ENCODE data around the gene CCDC187. TPM values are rescaled to one million over a fixed set of nuclear protein-coding genes. Genes with fewer than 3 reads are reported as not detected.

CCDC187 gene
- total RNA-seq, 5 donors from 2014 or later (not counting 1 experiment from before 2014, with no cell fraction given) = 0.07 to 0.20 (median 0.09) TPM; not detected in 1

- Histone ChIP-seq H3K9me3 (no peaks in the 10 kb centered on the region), H3K4me1 (ENCODE audit: control insufficient read depth in 1 of 2, extremely low read depth in 1 of 2, insufficient read depth in 2 of 2, low read length in 2 of 2) (peaks cover 0 to 4% of the 10 kb centered on the region in 2 experiments), H3K27me3 (replicated peaks in 1 of 2; ENCODE audit: control insufficient read depth in 2 of 2, extremely low read depth in 1 of 2, insufficient read depth in 2 of 2, low read length in 1 of 2) (no peaks in the 10 kb centered on the region), H3K4me3 (ENCODE audit: control insufficient read depth in 1 of 2, extremely low read depth in 1 of 2, low read length in 1 of 2) (no peak overlapping the region), H3K27ac (ENCODE audit: low read length) (no peak overlapping the region), H3K36me3 (ENCODE audit: control insufficient read depth in 2 of 2, extremely low read depth in 1 of 2, insufficient read depth in 1 of 2, low read length in 1 of 2) (peaks cover 24 to 70% of the 10 kb centered on the region in 2 donors)
- H3K36me3 Mint-ChIP-seq = peaks cover 52% of the 10 kb centered on the region
- CTCF ChIA-PET = no interaction called here
- DNase-seq (no peak), ATAC-seq (replicated peaks in 1 of 4) (no peak)
- no peaks in the 10 kb centered on the region for H3K9me3 Mint-ChIP-seq
- 96% methylated on average over 10 of the region's 16 CpGs for WGBS (ENCODE audit: insufficient coverage)
- no peaks in the 10 kb centered on the region for H3K27me3 Mint-ChIP-seq
- H3K4me1 Mint-ChIP-seq = peaks cover 0 to 12% (median 5%) of the 10 kb centered on the region in 3 donors
- no peak overlapping the region for H3K27ac Mint-ChIP-seq
- H3K4me3 Mint-ChIP-seq = no peak overlapping the region
- POLR2A ChIA-PET = no interaction called here
These were observed 85.6 kb downstream of the CCDC187 start for GRCh38 chr9:136218271-136218670.

- H3K9me3 ChIP-seq = no peaks in the 10 kb centered on the region
- H3K4me1 ChIP-seq (ENCODE audit: control insufficient read depth in 1 of 2, extremely low read depth in 1 of 2, insufficient read depth in 2 of 2, low read length in 2 of 2) = peaks cover 0 to 4% of the 10 kb centered on the region in 2 experiments
- whole genome bisulfite sequencing (ENCODE audit: insufficient coverage) = 96% methylated on average over 37 of the region's 37 CpGs
- no peak overlapping the region for H3K27ac Mint-ChIP-seq
- H3K4me3 Mint-ChIP-seq = no peak overlapping the region
- no peaks in the 10 kb centered on the region for H3K27me3 Mint-ChIP-seq
- ChIA-PET POLR2A (interaction anchor here in 1 of 2 donors (0.6 kb wide), 1 partner anchor 10 kb away, joined by 4 read pairs; no protein-coding TSS in a partner anchor), CTCF (no interaction called here)
- DNase-seq = no peak
- peaks cover 24 to 66% of the 10 kb centered on the region in 2 donors for H3K36me3 ChIP-seq (ENCODE audit: control insufficient read depth in 2 of 2, extremely low read depth in 1 of 2, insufficient read depth in 1 of 2, low read length in 1 of 2)
- no peak overlapping the region for H3K27ac ChIP-seq (ENCODE audit: low read length)
- peaks cover 51% of the 10 kb centered on the region for H3K36me3 Mint-ChIP-seq
- no peaks in the 10 kb centered on the region for H3K27me3 ChIP-seq (replicated peaks in 1 of 2; ENCODE audit: control insufficient read depth in 2 of 2, extremely low read depth in 1 of 2, insufficient read depth in 2 of 2, low read length in 1 of 2)
- no peak overlapping the region for H3K4me3 ChIP-seq (ENCODE audit: control insufficient read depth in 1 of 2, extremely low read depth in 1 of 2, low read length in 1 of 2)
- no peaks in the 10 kb centered on the region for H3K9me3 Mint-ChIP-seq
- peaks cover 0 to 10% (median 5%) of the 10 kb centered on the region in 3 donors for H3K4me1 Mint-ChIP-seq
- no peak for ATAC-seq (replicated peaks in 1 of 4)
These were observed 87.2 kb downstream of the CCDC187 start for GRCh38 chr9:136216541-136217244.

- POLR2A ChIA-PET = no interaction called here
- H3K9me3 Mint-ChIP-seq = no peaks in the 10 kb centered on the region
- Histone ChIP-seq H3K9me3 (no peaks in the 10 kb centered on the region), H3K4me3 (ENCODE audit: control insufficient read depth in 1 of 2, extremely low read depth in 1 of 2, low read length in 1 of 2) (no peak overlapping the region), H3K4me1 (ENCODE audit: control insufficient read depth in 1 of 2, extremely low read depth in 1 of 2, insufficient read depth in 2 of 2, low read length in 2 of 2) (no peaks in the 10 kb centered on the region), H3K27me3 (replicated peaks in 1 of 2; ENCODE audit: control insufficient read depth in 2 of 2, extremely low read depth in 1 of 2, insufficient read depth in 2 of 2, low read length in 1 of 2) (no peaks in the 10 kb centered on the region), H3K27ac (ENCODE audit: low read length) (no peak overlapping the region), H3K36me3 (ENCODE audit: control insufficient read depth in 2 of 2, extremely low read depth in 1 of 2, insufficient read depth in 1 of 2, low read length in 1 of 2) (peaks cover 18 to 67% of the 10 kb centered on the region in 2 donors)
- H3K27ac Mint-ChIP-seq = no peak overlapping the region
- H3K4me1 Mint-ChIP-seq = no peaks in the 10 kb centered on the region
- WGBS (ENCODE audit: insufficient coverage) = 98% methylated on average over 6 of the region's 9 CpGs
- H3K27me3 Mint-ChIP-seq = no peaks in the 10 kb centered on the region
- ATAC-seq (replicated peaks in 1 of 4) (no peak), DNase-seq (no peak)
- CTCF ChIA-PET = no interaction called here
- H3K36me3 Mint-ChIP-seq = peaks cover 38% of the 10 kb centered on the region
- H3K4me3 Mint-ChIP-seq = no peak overlapping the region
These were observed 90.2 kb downstream of the CCDC187 start for GRCh38 chr9:136213733-136214132.

GRCh38 chr9:136212345-136212950, 91.4 kb downstream of the CCDC187 start:
- Histone ChIP-seq H3K36me3 (ENCODE audit: control insufficient read depth in 2 of 2, extremely low read depth in 1 of 2, insufficient read depth in 1 of 2, low read length in 1 of 2) (peaks cover 23 to 56% of the 10 kb centered on the region in 2 donors), H3K27me3 (replicated peaks in 1 of 2; ENCODE audit: control insufficient read depth in 2 of 2, extremely low read depth in 1 of 2, insufficient read depth in 2 of 2, low read length in 1 of 2) (no peaks in the 10 kb centered on the region)
- H3K27me3 Mint-ChIP-seq = no peaks in the 10 kb centered on the region

GRCh38 chr9:136211441-136212344, 92.2 kb downstream of the CCDC187 start:
- Histone ChIP-seq H3K27ac (ENCODE audit: low read length) (no peak overlapping the region), H3K27me3 (replicated peaks in 1 of 2; ENCODE audit: control insufficient read depth in 2 of 2, extremely low read depth in 1 of 2, insufficient read depth in 2 of 2, low read length in 1 of 2) (no peaks in the 10 kb centered on the region), H3K36me3 (ENCODE audit: control insufficient read depth in 2 of 2, extremely low read depth in 1 of 2, insufficient read depth in 1 of 2, low read length in 1 of 2) (peaks cover 19 to 54% of the 10 kb centered on the region in 2 donors), H3K4me1 (ENCODE audit: control insufficient read depth in 1 of 2, extremely low read depth in 1 of 2, insufficient read depth in 2 of 2, low read length in 2 of 2) (no peaks in the 10 kb centered on the region), H3K9me3 (no peaks in the 10 kb centered on the region), H3K4me3 (ENCODE audit: control insufficient read depth in 1 of 2, extremely low read depth in 1 of 2, low read length in 1 of 2) (no peak overlapping the region)
- Mint-ChIP-seq H3K4me3 (no peak overlapping the region), H3K4me1 (no peaks in the 10 kb centered on the region), H3K36me3 (peaks cover 46% of the 10 kb centered on the region), H3K27me3 (no peaks in the 10 kb centered on the region), H3K9me3 (no peaks in the 10 kb centered on the region), H3K27ac (no peak overlapping the region)
- ATAC-seq (replicated peaks in 1 of 4) = no peak
- ChIA-PET POLR2A (no interaction called here), CTCF (no interaction called here)
- DNase-seq = no peak
- 90% methylated on average over 30 of the region's 35 CpGs for WGBS (ENCODE audit: insufficient coverage)

More at GRCh38 chr9:136212345-136212950, 91.4 kb downstream of the CCDC187 start:
- Histone ChIP-seq H3K9me3 (no peaks in the 10 kb centered on the region), H3K27ac (ENCODE audit: low read length) (no peak overlapping the region), H3K4me1 (ENCODE audit: control insufficient read depth in 1 of 2, extremely low read depth in 1 of 2, insufficient read depth in 2 of 2, low read length in 2 of 2) (no peaks in the 10 kb centered on the region), H3K4me3 (ENCODE audit: control insufficient read depth in 1 of 2, extremely low read depth in 1 of 2, low read length in 1 of 2) (no peak overlapping the region)
- 95% methylated on average over 23 of the region's 28 CpGs for WGBS (ENCODE audit: insufficient coverage)
- Mint-ChIP-seq H3K4me1 (no peaks in the 10 kb centered on the region), H3K9me3 (no peaks in the 10 kb centered on the region), H3K27ac (no peak overlapping the region), H3K4me3 (no peak overlapping the region), H3K36me3 (peaks cover 39% of the 10 kb centered on the region)
- ATAC-seq (replicated peaks in 1 of 4) (no peak), DNase-seq (no peak)
- POLR2A ChIA-PET = no interaction called here
- CTCF ChIA-PET = no interaction called here

GRCh38 chr9:136211006-136211405, 92.9 kb downstream of the CCDC187 start:
- peaks cover 0 to 4% of the 10 kb centered on the region in 2 donors for H3K27me3 Mint-ChIP-seq
- H3K9me3 Mint-ChIP-seq = no peaks in the 10 kb centered on the region
- no peak overlapping the region for H3K4me3 Mint-ChIP-seq
- ATAC-seq (replicated peaks in 1 of 4) (no peak), DNase-seq (no peak)
- H3K27ac Mint-ChIP-seq = no peak overlapping the region
- WGBS (ENCODE audit: insufficient coverage) = 98% methylated on average over 14 of the region's 15 CpGs
- peaks cover 51% of the 10 kb centered on the region for H3K36me3 Mint-ChIP-seq
- H3K4me1 Mint-ChIP-seq = peaks cover 0 to 1% (median 1%) of the 10 kb centered on the region in 3 donors
- H3K4me1 ChIP-seq (ENCODE audit: control insufficient read depth in 1 of 2, extremely low read depth in 1 of 2, insufficient read depth in 2 of 2, low read length in 2 of 2) = no peaks in the 10 kb centered on the region
- no peak overlapping the region for H3K4me3 ChIP-seq (ENCODE audit: control insufficient read depth in 1 of 2, extremely low read depth in 1 of 2, low read length in 1 of 2)
- POLR2A ChIA-PET = no interaction called here
- no peaks in the 10 kb centered on the region for H3K27me3 ChIP-seq (replicated peaks in 1 of 2; ENCODE audit: control insufficient read depth in 2 of 2, extremely low read depth in 1 of 2, insufficient read depth in 2 of 2, low read length in 1 of 2)
- H3K9me3 ChIP-seq = no peaks in the 10 kb centered on the region
- CTCF ChIA-PET = no interaction called here
- H3K36me3 ChIP-seq (ENCODE audit: control insufficient read depth in 2 of 2, extremely low read depth in 1 of 2, insufficient read depth in 1 of 2, low read length in 1 of 2) = peaks cover 12 to 48% of the 10 kb centered on the region in 2 donors
- no peak overlapping the region for H3K27ac ChIP-seq (ENCODE audit: low read length)

Data from T-cell (primary cell).